ENCODE measurements around the gene PSKH1.

GRCh38 chr16:67909056-67909742, 16.1 kb downstream of the PSKH1 start:
- TF ChIP-seq EP300 (IDR thresholded peaks at IDR 0.05) (no peak), POLR2AphosphoS5 (IDR thresholded peaks at IDR 0.05) (no peak), CTCF (IDR thresholded peaks at IDR 0.05) (no peak)

All from suprapubic skin (tissue), 4 donors.